HepG2 (cell line): Measurements from ENCODE around the gene NACC2. TPM values are rescaled to one million over a fixed set of nuclear protein-coding genes. Genes with fewer than 3 reads are reported as not detected.

Source experiments
- ATAC-seq: fragments of 200-7000 bp; cut with Tn5 transposase; 3 replicates; pipeline ENCODE4 v1.9.1; 2020; ENCODE audit warnings: mild to moderate bottlenecking, moderate library complexity
- BruUV-seq: library from RNA; stranded (reverse); fragments of 400-500 nt; replicated peaks from 2 replicates; lab custom pipeline; 2021; lab: Mats Ljungman, UMichigan
- CTCF ChIA-PET: fragments of 300-600 bp; formaldehyde crosslinking; extraction: SDS; loops from one replicate; lab custom pipeline; 2021; ENCODE audit warnings: low total read pairs, inconsistent platforms, low intra/inter-chr PET ratio; lab: Yijun Ruan, JAX
- POLR2A ChIA-PET: fragments of 350-600 bp; sonication (Branson Sonifier 250); formaldehyde crosslinking; loops from one replicate; lab custom pipeline; 2020; ENCODE audit warnings: antibody characterized with exemption, inconsistent platforms; lab: Yijun Ruan, JAX
- DNase-seq: peaks from one replicate; pipeline ENCODE4 v3.0.0-alpha.2; 2015; ENCODE audit warnings: low spot score
- FAIRE-seq: peaks from 3 replicates; lab custom pipeline; 2011; peaks lifted over from hg19 to GRCh38; lab: Jason Lieb, UNC
- H2AFZ ChIP-seq: one replicate; pipeline ENCODE4 v1.6.1; 2011; ENCODE audit warnings: low read length, inconsistent platforms
- H3K27ac ChIP-seq: fragments of 300-600 bp; 3 replicates; pipeline ENCODE4 v1.8.0; 2011; ENCODE audit warnings: mixed run types, mild to moderate bottlenecking, mixed read lengths, low read length, inconsistent platforms; ENCODE audit not compliant: insufficient read depth; ENCODE audit errors: extremely low read length
- H3K27me3 ChIP-seq, 2 experiments: fragments of 200-600 bp in 1 of 2; 2 replicates in 1 of 2; 3 replicates in 1 of 2; pipeline versions ENCODE4 v1.6.0 to v1.8.0; 2011; ENCODE audit warnings: low read length in 2 of 2, mild to moderate bottlenecking in 2 of 2, moderate library complexity in 2 of 2, inconsistent platforms in 1 of 2; ENCODE audit not compliant: insufficient read depth in 2 of 2, control insufficient read depth in 1 of 2
- H3K36me3 ChIP-seq, 2 experiments: fragments of 200-600 bp in 1 of 2; replicated peaks in 1 of 2; 2 replicates in 1 of 2; 3 replicates in 1 of 2; pipeline versions ENCODE4 v1.5.1 to v1.8.0; 2011; ENCODE audit warnings: low read length in 2 of 2, inconsistent platforms in 1 of 2; ENCODE audit not compliant: insufficient read depth in 2 of 2, control insufficient read depth in 1 of 2
- H3K4me1 ChIP-seq: 2 replicates; pipeline ENCODE4 v1.5.1; 2012; ENCODE audit warnings: low read length, inconsistent platforms; ENCODE audit not compliant: insufficient read depth
- H3K4me2 ChIP-seq: 2 replicates; pipeline ENCODE4 v1.6.0; 2011; ENCODE audit warnings: low read depth, low read length, inconsistent platforms
- H3K4me3 ChIP-seq, 3 experiments: fragments of 200-600 bp in 1 of 3; sonication (generic), shearing (Covaris generic) in 1 of 3; replicated peaks in 1 of 3; 2 replicates each; pipeline ENCODE4 v1.5.1; 2011 to 2016; ENCODE audit warnings: low read length in 3 of 3, inconsistent platforms in 2 of 3, low read depth in 2 of 3, mild to moderate bottlenecking in 2 of 3, control low read depth in 1 of 3, mixed read lengths in 1 of 3; ENCODE audit not compliant: insufficient read depth in 1 of 3
- H3K79me2 ChIP-seq: one replicate; pipeline ENCODE4 v1.6.1; 2011; ENCODE audit warnings: low read length, inconsistent platforms; ENCODE audit not compliant: insufficient read depth
- H3K9ac ChIP-seq: 2 replicates; pipeline ENCODE4 v1.6.0; 2011; ENCODE audit warnings: mild to moderate bottlenecking, low read depth, low read length, inconsistent platforms; ENCODE audit not compliant: insufficient read depth
- H3K9me3 ChIP-seq: 2 replicates; pipeline ENCODE4 v1.5.1; 2012; ENCODE audit warnings: mild to moderate bottlenecking, low read length
- H4K20me1 ChIP-seq: 2 replicates; pipeline ENCODE4 v1.6.0; 2011; ENCODE audit warnings: inconsistent platforms, mild to moderate bottlenecking, low read length, moderate library complexity; ENCODE audit not compliant: insufficient read depth
- AGO2 ChIP-seq: fragments of 200-400 bp; formaldehyde crosslinking; optimal IDR thresholded peaks from 2 replicates; pipeline ENCODE3; 2017; ENCODE audit warnings: mild to moderate bottlenecking, low read depth, low read length, moderate library complexity
- ESRRA ChIP-seq: sonication (generic); formaldehyde crosslinking; IDR thresholded peaks from 2 replicates; pipeline ENCODE4 v1.5.1; 2020; ENCODE audit warnings: mild to moderate bottlenecking, low read depth, missing genetic modification reagents
- JUNB ChIP-seq: sonication (generic); formaldehyde crosslinking; IDR thresholded peaks from 2 replicates; pipeline ENCODE4 v1.8.0; 2022; ENCODE audit warnings: missing genetic modification reagents, mild to moderate bottlenecking, borderline replicate concordance
- KAT2B ChIP-seq: fragments of 150-350 bp; IDR thresholded peaks from 2 replicates; pipeline ENCODE4 v1.6.1; 2014; ENCODE audit warnings: low read depth, low read length, borderline replicate concordance
- MTF1 ChIP-seq: sonication (generic); formaldehyde crosslinking; IDR thresholded peaks from 2 replicates; pipeline ENCODE4 v1.5.0; 2020; ENCODE audit warnings: missing genetic modification reagents
- NCOA2 ChIP-seq: sonication (generic); formaldehyde crosslinking; IDR thresholded peaks from 2 replicates; pipeline ENCODE4 v1.8.0; 2022; ENCODE audit warnings: inconsistent platforms
- PRPF4 ChIP-seq: fragments of 200-400 bp; formaldehyde crosslinking; IDR thresholded peaks from 2 replicates; pipeline ENCODE4 v1.6.1; 2016; ENCODE audit warnings: low read length, low read depth; ENCODE audit not compliant: poor library complexity, severe bottlenecking
- RFXANK ChIP-seq: IDR thresholded peaks from 2 replicates; pipeline ENCODE4 v1.6.1; 2016
- SRSF4 ChIP-seq: fragments of 200-400 bp; formaldehyde crosslinking; IDR thresholded peaks from one replicate; pipeline ENCODE4 v1.6.1; 2018; ENCODE audit warnings: mild to moderate bottlenecking, low read depth, low read length, moderate library complexity; ENCODE audit not compliant: poor library complexity, severe bottlenecking
- TEF ChIP-seq: sonication (generic); formaldehyde crosslinking; IDR thresholded peaks from 2 replicates; pipeline ENCODE4 v1.5.0; 2020; ENCODE audit warnings: missing genetic modification reagents
- THAP11 ChIP-seq: IDR thresholded peaks from 2 replicates; pipeline ENCODE4 v1.6.1; 2016; ENCODE audit warnings: missing biosample characterization, missing genetic modification reagents
- ZBTB7B ChIP-seq: sonication (generic); formaldehyde crosslinking; IDR thresholded peaks from 2 replicates; pipeline ENCODE4 v1.4.0; 2020; ENCODE audit warnings: missing genetic modification reagents
- ZBTB8A ChIP-seq: sonication (generic); formaldehyde crosslinking; IDR thresholded peaks from 2 replicates; pipeline ENCODE4 v1.4.0; 2020; ENCODE audit warnings: mild to moderate bottlenecking, low read depth, missing genetic modification reagents, borderline replicate concordance
- ZEB1 ChIP-seq: IDR thresholded peaks from 2 replicates; pipeline ENCODE4 v1.6.1; 2012; ENCODE audit warnings: mild to moderate bottlenecking, low read depth, inconsistent platforms; ENCODE audit not compliant: insufficient replicate concordance
- ZNF749 ChIP-seq: sonication (generic); formaldehyde crosslinking; IDR thresholded peaks from 2 replicates; pipeline ENCODE4 v1.8.0; 2022; ENCODE audit warnings: mild to moderate bottlenecking, missing genetic modification reagents, moderate library complexity, borderline replicate concordance
- WGBS: methylation state at CpG from one replicate; pipeline ENCODE4 v1.1.6; 2017; ENCODE audit warnings: low lambda C conversion rate; 5-methylcytosine and 5-hydroxymethylcytosine counted together
- in situ Hi-C: cut with HindIII; loops from 2 replicates; pipeline ENCODE4 v1.10.0; 2017; ENCODE audit warnings: low pct_unique_long_range_greater_than_20kb; ENCODE audit not compliant: extremely low pct_ligation_motif_present
- intact Hi-C: fragments of 100-400 bp; cut with micrococcal nuclease; formaldehyde crosslinking; loops from one replicate; pipeline ENCODE4 v1.10.0; 2022; ENCODE audit not compliant: unreplicated experiment
- polyA plus RNA-seq, 8 experiments: library from polyadenylated mRNA; depleted of rRNA in 3 of 8; stranded (reverse) in 7 of 8; unstranded in 1 of 8; fragments of >200 nt; fragmentation: Illumina TruSeq in 4 of 8; extraction: Trizol in 4 of 8; gene quantifications; 2 replicates each; pipeline versions ENCODE4 v1.2.1 to v1.2.3, GENCODE V29; 2011 to 2016; ENCODE audit warnings: low read depth in 4 of 8, missing spikeins in 1 of 8, mixed read lengths in 1 of 8; ENCODE audit not compliant: insufficient read depth in 1 of 8
- total RNA-seq, 5 experiments: library from RNA; depleted of rRNA; stranded (reverse); fragments of >200 nt; fragmentation: Illumina TruSeq; extraction: Trizol; gene quantifications; 2 replicates each; pipeline ENCODE4 v1.2.3, GENCODE V29; 2016; ENCODE audit warnings: low read depth in 1 of 5
- TF ChIP-seq, protein P1 (sequence below): sonication (generic); formaldehyde crosslinking; IDR thresholded peaks from 2 replicates; pipeline ENCODE4 v1.8.1; 2023; ENCODE audit warnings: mild to moderate bottlenecking, inconsistent platforms, moderate library complexity, missing genetic modification reagents, borderline replicate concordance

NACC2 gene
- total and polyA plus RNA-seq, 2 of the 13 experiments (the other 11 are each of a cell fraction or from before 2014, with no cell fraction given) = 5.9 to 12.3 TPM

- WGBS = 95% methylated on average over 21 of the region's 34 CpGs
- no TSS peak for BruUV-seq
- Histone ChIP-seq H3K9me3 (no peaks in the 10 kb centered on the region), H3K4me1 (no peaks in the 10 kb centered on the region), H3K4me3 (no peak overlapping the region), H4K20me1 (peaks cover 3% of the 10 kb centered on the region; the same call in 1 of the 2 replicates), H3K36me3 (peaks cover 3 to 8% of the 10 kb centered on the region in 2 experiments; a peak in 1 of 5 replicates), H3K9ac (no peak overlapping the region), H3K79me2 (peaks cover 64% of the 10 kb centered on the region), H3K27me3 (no peaks in the 10 kb centered on the region), H3K4me2 (no peak overlapping the region), H3K27ac (no peak overlapping the region), H2AFZ (no peak overlapping the region)
- no peak for ATAC-seq
- POLR2A ChIA-PET = no interaction called here
- intact Hi-C loops = no loop called here
- TF ChIP-seq THAP11 (no peak), AGO2 (peak; percentile 23)
- FAIRE-seq = no peak
- CTCF ChIA-PET = no interaction called here
- no peak for DNase-seq
- in situ Hi-C loops = no loop called here
Measured at GRCh38 chr9:136082496-136083361, 12.4 kb downstream of the NACC2 start.

DNA sequence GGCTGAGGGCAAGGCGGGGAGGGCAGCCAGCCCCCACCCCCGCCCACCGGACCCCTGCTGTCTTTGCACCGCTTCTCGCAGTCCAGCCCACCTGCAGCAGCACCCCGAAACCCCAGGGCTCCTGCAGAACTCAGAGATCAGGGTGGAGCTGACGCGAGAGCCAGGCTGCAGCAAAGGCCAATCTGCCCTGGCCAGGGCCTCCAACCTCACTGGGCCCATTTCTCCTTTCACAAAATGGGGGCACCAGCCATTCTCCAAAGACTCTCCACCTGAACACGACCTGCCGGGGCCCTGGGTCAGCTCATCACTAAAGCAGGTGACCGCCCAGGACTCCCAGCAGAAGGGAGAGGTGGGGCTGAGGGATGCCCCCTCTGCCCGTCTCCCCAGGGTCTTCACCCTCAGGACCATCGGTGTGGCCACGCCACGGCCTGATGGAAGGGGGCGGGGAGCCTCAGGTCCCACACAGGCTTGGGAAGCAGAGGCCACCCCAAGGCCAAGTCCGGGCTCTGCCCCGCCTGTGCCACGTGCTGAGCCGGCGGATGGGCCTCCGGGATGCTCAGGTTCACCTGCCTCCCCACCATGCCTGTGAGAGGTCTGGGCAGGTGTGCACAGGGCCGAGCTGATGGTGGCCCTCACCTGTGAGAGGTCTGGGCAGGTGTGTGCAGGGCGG is 13.1 kb downstream of the NACC2 start:
- no peaks in the 10 kb centered on the region for H3K27me3 ChIP-seq
- POLR2A ChIA-PET = no interaction called here
- H3K79me2 ChIP-seq = peaks cover 61% of the 10 kb centered on the region
- intact Hi-C loops = no loop called here
- in situ Hi-C loops = no loop called here
- no peak overlapping the region for H3K27ac ChIP-seq
- H3K9ac ChIP-seq = no peak overlapping the region
- CTCF ChIA-PET = no interaction called here
- H3K36me3 ChIP-seq = peaks cover 3 to 8% of the 10 kb centered on the region in 2 experiments; a peak in 1 of 5 replicates
- no peak overlapping the region for H2AFZ ChIP-seq
- H3K4me2 ChIP-seq = no peak overlapping the region
- H3K9me3 ChIP-seq = no peaks in the 10 kb centered on the region
- FAIRE-seq = no peak
- no peak overlapping the region for H3K4me3 ChIP-seq
- no peaks in the 10 kb centered on the region for H3K4me1 ChIP-seq
- no TSS peak for BruUV-seq
- 100% methylated on average over 4 of the region's 24 CpGs for WGBS
- no peak for ATAC-seq
- DNase-seq = no peak
- H4K20me1 ChIP-seq = peaks cover 3% of the 10 kb centered on the region; the same call in 1 of the 2 replicates
- no peak for TF ChIP-seq ZBTB7B
- TF ChIP-seq, protein P1, sequence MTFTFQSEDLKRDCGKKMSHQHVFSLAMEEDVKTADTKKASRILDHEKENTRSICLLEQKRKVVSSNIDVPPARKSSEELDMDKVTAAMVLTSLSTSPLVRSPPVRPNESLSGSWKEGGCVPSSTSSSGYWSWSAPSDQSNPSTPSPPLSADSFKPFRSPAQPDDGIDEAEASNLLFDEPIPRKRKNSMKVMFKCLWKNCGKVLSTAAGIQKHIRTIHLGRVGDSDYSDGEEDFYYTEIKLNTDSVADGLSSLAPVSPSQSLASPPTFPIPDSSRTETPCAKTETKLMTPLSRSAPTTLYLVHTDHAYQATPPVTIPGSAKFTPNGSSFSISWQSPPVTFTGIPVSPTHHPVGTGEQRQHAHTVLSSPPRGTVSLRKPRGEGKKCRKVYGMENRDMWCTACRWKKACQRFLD (CRISPR knock-in tag) = no peak
- TF ChIP-seq MTF1 (CRISPR knock-in tag) = no peak
- TF ChIP-seq JUNB (CRISPR knock-in tag) = no peak
- no peak for TF ChIP-seq ZEB1
- no peak for TF ChIP-seq RFXANK (CRISPR knock-in tag)
- TF ChIP-seq NCOA2 (CRISPR knock-in tag) = no peak
- TF ChIP-seq PRPF4 = no peak
- no peak for TF ChIP-seq KAT2B
- no peak for TF ChIP-seq ESRRA
- TF ChIP-seq ZNF749 (CRISPR knock-in tag) = no peak
- no peak for TF ChIP-seq SRSF4
- TF ChIP-seq ZBTB8A = no peak
- no peak for TF ChIP-seq TEF (CRISPR knock-in tag)
